ENCODE results near the gene DOCK4. TPM values are rescaled to one million over a fixed set of nuclear protein-coding genes. Genes with fewer than 3 reads are reported as not detected.

The DOCK4 gene, protein sequence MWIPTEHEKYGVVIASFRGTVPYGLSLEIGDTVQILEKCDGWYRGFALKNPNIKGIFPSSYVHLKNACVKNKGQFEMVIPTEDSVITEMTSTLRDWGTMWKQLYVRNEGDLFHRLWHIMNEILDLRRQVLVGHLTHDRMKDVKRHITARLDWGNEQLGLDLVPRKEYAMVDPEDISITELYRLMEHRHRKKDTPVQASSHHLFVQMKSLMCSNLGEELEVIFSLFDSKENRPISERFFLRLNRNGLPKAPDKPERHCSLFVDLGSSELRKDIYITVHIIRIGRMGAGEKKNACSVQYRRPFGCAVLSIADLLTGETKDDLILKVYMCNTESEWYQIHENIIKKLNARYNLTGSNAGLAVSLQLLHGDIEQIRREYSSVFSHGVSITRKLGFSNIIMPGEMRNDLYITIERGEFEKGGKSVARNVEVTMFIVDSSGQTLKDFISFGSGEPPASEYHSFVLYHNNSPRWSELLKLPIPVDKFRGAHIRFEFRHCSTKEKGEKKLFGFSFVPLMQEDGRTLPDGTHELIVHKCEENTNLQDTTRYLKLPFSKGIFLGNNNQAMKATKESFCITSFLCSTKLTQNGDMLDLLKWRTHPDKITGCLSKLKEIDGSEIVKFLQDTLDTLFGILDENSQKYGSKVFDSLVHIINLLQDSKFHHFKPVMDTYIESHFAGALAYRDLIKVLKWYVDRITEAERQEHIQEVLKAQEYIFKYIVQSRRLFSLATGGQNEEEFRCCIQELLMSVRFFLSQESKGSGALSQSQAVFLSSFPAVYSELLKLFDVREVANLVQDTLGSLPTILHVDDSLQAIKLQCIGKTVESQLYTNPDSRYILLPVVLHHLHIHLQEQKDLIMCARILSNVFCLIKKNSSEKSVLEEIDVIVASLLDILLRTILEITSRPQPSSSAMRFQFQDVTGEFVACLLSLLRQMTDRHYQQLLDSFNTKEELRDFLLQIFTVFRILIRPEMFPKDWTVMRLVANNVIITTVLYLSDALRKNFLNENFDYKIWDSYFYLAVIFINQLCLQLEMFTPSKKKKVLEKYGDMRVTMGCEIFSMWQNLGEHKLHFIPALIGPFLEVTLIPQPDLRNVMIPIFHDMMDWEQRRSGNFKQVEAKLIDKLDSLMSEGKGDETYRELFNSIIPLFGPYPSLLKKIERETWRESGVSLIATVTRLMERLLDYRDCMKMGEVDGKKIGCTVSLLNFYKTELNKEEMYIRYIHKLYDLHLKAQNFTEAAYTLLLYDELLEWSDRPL (N-terminal part only)
- total RNA-seq = 23.9 and 32.6 TPM in 2 replicates

DNA sequence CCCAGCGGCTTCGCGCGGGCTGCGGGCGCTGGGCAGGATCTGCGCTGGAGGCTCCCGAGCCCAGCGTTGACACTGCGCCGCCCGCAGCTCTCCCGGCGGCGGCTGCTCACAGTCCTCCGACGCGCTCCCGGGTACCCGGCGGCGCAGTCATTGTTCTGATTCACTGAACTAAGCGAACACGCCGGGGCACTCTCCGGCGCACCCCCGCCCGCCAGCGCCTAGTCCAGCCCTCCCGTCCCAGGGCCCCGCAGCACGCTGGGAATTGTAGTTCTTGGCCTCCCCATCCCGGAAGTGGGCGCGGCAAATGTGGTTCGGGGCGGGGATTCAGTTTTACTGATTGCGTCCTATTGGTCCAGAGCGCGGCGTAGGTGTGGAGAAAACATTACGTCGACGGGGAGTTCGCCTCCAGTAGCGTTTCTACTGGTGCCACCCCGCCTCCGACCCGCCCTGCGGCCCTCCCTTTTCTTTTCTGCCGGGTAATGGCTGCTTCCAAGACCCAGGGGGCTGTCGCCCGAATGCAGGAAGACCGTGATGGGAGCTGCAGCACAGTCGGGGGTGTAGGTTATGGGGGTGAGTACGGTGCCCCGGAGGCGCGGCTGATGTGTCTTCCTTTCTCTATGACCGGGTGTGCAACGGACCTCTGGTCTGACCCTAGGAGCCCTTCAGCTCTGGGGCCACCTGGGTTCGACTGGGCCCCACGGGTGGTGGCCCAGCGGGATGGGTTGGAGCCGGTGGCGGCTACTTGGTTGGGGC lies at the start of gene DOCK4, which contains the start of gene ZNF277:
TSS of gene DOCK4 (minus strand) at position 162 of the 753 bp plus-strand sequence. CDS start 261 bp downstream, outside the sequence.
TSS of gene ZNF277 (plus strand) at position 458 of the 753 bp plus-strand sequence. CDS start at position 480, 22 bp downstream.

Small RNA genes within 50 kb of the gene (small RNA-seq; reads per million reads assigned to genes)
- gene RNA5SP237 = not detected

Other genes starting within 250 kb of the DOCK4 start
- gene ZNF277, start 296 bp upstream of the DOCK4 start, total RNA-seq = 53.3 and 55.1 TPM in 2 replicates
- 60.5 and 65.2 TPM in 2 replicates for gene IFRD1, start 244.1 kb upstream of the DOCK4 start, total RNA-seq

All from articular chondrocyte of knee joint (primary cell).